GM18868 (cell line): Measurements from ENCODE around the gene CERS5.

Experiments used
- ATAC-seq: cut with Tn5 transposase; IDR thresholded peaks from one replicate; pipeline ENCODE4 v1.9.1; 2021; ENCODE audit warnings: mild to moderate bottlenecking, moderate library complexity; ENCODE audit not compliant: unreplicated experiment

Gene CERS5

DNA sequence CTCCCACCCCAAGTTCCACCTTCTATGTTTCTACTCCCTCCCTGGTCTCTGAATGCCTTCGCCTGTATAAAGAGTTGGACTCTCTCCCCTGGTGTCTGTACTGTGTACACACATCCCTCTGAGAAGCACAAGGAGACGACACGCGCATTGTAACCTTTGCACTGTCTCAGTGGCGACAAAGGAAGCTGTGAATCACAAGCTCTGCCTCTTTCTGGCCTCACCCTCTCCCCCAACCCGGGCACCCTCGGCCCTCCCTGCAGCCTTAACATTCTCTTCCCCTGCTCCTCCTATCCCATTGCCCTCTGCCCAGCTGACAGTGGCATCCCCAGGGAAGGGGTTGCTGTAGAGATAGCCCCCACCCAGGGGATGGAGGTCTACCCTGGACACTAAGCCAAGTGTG, 84.5 kb downstream of the CERS5 start:
- no peak for ATAC-seq

DNA sequence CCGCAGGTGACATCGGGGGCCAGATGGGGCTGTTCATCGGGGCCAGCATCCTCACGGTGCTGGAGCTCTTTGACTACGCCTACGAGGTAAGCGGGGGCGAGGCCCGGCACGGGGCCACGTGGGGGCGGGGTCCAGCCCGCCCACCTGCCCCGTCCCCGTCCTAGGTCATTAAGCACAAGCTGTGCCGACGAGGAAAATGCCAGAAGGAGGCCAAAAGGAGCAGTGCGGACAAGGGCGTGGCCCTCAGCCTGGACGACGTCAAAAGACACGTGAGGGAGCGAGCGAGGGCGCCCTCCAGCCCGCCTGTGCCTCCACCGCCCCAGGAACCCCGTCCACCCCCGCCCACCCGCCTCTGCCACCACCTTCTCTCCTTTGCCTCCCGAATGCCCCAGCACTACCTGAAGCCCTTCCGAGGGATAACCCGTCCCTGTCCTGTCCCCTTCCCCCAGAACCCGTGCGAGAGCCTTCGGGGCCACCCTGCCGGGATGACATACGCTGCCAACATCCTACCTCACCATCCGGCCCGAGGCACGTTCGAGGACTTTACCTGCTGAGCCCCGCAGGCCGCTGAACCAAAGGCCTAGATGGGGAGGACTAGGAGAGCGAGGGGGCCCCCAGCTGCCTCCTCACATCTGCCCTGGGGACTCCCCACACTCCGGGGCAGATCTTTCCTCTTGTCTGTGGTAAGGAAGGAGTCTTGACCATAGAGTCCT, 85.9 kb downstream of the CERS5 start:
- ATAC-seq, result no peak

DNA sequence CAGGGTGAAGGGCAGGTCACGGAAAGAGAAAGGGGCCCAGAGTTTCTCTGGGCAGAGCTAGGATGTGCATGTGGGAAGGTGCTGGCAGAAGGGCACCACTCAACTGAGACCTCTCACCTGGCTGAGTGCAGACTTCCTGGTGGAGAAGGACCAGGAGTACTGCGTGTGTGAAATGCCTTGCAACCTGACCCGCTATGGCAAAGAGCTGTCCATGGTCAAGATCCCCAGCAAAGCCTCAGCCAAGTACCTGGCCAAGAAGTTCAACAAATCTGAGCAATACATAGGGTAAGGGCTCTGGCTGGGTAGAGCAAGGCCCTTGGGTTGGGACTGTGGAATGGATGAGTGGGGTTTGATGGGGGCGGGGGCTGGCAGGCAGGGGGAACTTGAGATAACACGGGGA, 87.4 kb downstream of the CERS5 start:
- no peak for ATAC-seq
